GM19023 (cell line): Measurements from ENCODE around the gene LYRM4.
"Not testable (repeated sequence)": the region's sequence is repeated elsewhere in the genome, so short reads cannot be mapped to it uniquely, and the experiment has no call there.

ENCODE experiments used
- ATAC-seq: cut with Tn5 transposase; IDR thresholded peaks from one replicate; pipeline ENCODE4 v1.9.1; 2021; ENCODE audit warnings: mild to moderate bottlenecking, moderate library complexity; ENCODE audit not compliant: unreplicated experiment

LYRM4 gene

DNA sequence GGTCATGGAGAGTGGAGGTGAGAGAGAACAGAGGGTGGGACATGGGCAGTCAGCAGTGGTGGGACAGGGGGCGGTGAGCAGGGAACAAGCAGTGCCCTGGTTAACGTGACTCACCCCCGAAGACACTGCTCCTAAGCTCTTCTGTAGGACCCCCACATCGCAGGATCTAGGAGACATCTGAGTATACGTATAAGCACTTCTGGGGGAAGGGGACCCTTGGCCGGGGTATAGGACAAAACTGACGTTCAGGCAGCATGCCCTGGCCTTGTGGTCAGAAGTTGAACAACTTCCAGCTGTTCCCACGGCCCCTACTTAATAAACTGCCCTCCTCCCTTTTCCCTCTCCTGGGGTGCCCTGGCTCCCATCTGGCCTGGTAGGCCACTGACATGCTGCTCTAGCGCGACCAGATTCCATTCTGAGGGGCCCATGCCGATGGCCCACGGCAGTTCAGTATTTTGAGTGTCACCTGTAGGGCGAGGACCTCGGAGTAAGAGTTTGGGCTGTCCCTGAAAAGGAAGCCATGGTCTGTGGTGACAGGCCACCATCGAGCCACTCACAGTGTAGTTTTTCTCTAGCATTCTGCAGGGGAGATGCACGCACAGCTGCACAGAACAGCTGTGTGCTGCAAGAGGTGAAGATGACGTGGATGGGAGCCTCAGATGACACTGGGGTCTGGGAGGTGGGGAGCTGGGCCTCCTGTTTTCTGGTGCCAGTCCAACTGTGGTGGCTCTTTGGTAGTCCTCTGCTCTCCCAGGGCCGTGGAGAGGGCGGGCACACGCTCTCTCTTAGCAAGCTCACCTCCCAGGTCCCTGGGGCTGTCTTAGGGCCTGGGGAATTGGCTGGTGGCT lies 137.2 kb downstream of the LYRM4 start:
- no peak for ATAC-seq

DNA sequence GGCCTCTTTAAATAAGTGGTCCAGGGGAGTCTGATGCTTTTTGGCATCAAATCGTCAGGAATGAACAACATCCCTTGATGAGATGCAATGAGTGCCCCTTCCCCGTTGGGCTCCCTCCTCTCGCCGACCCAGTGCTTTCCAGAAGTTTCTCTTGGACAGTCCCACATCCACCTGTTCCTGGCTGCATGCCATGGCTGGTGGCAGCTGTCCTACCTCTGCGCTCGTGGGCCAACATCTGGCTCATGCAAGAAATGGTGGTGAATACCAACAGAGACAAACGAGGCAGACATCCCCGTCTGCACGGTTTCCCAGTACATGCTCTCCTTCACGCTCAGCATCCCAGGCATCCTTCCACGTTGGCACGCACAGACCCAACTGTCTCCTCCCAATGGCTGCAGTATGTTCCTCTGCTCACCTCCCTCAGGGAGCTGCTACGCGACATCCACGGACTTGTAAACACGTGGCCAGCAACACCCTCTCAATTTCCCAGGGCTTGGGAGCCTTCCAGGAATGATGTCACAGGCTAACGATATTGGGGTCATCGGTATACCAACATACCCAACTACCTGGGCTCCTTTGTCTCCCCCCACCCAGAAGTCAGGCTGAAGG lies 138.1 kb downstream of the LYRM4 start:
- no peak for ATAC-seq

DNA sequence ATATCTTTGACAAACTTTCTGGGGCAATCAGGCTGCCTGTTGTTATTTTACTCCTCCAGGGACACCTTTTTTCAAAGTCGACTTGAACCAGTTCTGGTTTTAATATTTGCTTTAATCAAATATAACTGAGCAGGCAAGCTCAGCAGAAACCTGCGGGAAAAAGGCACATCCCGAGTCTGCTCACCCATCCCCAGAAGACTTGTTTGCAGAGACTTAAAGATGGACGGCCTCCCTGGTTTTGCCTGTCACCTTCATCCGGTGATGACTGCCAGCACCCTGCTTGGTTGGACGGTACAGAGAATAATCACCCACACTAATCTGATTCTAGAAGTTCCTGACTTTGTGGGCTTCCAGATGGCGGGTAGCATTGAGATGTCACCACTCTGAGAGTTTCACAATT lies 138.8 kb downstream of the LYRM4 start:
- no peak for ATAC-seq

DNA sequence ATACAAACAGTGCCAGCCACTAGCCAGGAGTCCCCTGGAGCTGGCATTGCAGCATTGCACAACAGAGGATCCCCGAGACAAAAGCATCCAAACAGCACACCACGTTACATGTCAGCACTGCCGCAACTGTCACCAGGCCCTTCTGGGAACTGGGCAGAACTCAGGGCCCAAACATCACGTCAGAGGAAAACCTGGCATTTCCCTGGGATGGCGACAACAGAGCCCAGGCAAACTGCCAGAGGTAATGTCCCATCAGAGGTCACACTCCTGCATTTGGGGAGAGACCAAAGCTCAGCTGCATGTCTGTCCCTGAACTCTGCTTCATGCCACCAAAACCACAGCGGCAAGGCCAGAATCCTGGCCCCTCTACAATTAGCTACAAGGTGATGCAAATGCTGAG lies 139.3 kb downstream of the LYRM4 start:
- no peak for ATAC-seq

DNA sequence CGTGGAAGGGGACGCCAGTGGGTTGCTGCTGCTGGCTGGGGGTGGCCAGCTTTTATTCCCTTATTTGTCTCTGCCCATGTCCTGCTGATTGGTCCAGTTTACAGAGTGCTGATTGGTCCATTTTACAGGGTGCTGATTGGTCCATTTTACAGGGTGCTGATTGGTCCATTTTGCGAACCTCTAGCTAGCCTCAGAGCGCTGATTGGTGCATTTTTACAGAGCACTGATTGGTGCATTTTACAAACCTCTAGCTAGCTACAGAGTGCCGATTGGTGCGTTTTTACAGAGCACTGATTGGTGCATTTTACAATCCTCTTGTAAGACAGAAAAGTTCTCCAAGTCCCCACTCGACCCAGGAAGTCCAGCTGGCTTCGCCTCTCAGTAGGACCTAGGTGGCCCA lies 140.2 kb downstream of the LYRM4 start:
- not testable (repeated sequence) for ATAC-seq

DNA sequence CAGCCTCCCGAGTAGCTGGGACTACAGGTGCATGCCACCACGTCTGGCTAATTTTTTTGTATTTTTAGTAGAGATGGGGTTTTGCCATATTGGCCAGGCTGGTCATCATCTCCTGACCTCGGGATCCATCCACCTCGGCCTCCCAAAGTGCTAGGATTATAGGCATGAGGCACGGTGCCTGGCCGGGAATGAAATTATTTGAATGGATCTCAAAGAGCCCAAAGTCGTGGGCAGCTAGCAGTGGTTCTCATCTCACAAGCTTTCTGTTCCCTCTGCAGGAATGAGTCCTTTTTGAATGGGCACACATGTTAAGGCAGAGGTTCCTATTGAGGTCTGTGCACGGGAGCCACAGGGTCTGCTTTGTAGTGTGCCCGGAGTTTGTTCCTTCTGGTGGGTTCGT lies 140.7 kb downstream of the LYRM4 start:
- no peak for ATAC-seq

DNA sequence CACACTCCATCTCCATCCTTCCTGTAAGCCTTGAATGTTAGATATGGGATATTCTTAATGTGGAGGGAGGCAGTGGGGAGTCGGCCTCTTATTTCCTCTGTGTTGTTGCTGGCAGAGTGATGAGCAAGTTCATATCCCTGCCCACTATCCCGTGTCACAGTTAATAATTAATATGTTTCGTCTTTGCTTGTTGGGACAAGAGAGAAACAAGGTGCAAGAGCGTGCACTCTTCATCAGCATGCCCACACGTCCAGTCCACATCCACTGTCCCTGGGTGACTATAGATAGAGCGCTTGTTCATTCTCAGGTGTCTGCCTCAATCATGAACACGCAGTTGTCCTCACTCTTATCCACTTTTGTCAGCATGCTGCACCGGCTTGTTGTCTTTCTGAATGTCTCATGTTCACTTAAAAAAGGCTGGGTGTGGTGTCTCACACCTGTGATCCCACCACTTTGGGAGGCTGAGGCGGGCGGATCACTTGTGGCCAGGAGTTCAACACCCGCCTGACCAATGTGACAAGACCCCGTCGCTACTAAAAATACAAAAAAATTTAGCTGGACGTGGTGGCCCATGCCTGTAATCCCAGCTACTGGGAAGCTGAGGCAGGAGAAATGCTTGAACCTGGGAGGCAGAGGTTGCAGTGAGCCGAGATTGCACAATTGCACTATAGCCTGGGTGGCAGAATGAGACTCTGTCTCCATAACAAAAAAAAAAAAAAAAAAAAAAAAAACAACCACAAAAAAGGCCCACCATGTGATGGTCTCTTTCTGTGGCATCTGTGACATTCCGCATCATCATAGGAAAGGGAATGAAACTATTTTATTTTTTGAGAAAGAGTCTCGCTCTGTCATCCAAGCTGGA lies 141.4 kb downstream of the LYRM4 start:
- ATAC-seq = no peak

DNA sequence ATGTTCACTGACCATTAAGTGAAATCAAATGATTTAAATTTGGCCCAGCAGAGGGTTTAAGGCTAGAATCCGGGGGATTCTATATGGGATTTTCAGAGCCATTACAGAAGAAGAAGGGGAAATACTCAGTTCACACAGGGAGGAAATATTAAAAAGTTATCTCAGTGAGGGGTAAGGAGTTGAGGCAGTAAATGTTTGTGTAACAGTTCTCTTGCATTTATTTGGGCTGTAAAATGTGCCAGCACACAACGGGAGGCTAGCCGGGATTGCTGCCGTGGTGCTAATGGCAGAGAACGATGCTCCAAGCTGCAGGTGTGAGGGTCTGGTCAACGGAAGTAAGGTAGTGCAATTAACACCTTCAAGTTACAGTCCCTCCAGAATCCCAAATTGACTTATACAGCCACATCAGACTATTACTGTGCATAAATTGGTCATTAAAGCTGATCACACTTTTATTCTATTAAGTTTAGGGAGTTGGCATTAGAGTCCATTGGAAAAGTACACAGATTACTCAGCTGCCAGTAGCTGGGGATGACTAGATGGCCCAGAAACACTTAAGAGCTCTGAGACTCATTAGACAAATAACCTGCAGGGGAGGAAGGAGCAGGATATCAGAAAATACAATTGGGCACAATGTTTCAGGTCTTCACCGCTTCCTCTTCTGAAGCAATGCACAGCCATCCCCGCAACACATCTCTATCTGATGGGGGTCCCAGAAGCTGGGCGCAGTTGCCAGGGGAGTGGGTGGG lies 144.3 kb downstream of the LYRM4 start:
- no peak for ATAC-seq

DNA sequence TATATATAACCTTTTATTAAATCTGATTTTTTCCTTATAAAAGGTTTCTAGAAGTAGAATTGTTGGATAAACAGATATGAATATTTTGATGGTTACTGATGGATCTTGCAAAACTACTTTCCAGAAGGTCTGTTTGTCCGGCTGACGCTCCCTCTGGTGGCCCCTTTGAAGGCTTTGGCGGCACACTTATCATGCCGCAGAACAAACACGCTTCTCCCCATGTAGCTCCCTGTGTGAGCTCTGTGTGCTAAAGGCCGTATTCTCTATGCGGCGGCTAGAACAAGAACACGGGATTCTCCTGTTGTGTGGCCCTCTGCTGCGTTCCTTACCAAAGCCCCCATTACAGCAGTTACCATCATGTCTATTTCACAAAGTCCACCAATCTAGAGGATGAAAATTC lies 145.6 kb downstream of the LYRM4 start:
- no peak for ATAC-seq

DNA sequence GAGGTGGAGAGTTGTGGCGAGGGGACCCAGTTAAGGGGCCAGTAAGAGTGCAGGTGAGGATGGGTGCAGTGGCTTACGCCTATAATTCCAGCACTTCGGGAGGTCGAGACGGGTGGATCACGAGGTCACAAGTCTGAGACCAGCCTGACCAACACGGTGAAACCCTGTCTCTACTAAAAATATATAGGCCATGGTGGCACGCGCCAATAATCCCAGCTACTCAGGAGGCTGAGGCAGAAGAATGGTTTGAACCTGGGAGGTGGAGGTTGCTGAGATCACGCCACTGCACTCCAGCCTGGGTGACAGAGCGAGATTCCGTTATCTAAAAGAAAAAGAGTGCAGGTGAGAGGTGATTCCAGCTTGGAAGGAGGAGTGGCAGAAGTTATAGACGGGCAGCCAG lies 147.7 kb downstream of the LYRM4 start:
- no peak for ATAC-seq

DNA sequence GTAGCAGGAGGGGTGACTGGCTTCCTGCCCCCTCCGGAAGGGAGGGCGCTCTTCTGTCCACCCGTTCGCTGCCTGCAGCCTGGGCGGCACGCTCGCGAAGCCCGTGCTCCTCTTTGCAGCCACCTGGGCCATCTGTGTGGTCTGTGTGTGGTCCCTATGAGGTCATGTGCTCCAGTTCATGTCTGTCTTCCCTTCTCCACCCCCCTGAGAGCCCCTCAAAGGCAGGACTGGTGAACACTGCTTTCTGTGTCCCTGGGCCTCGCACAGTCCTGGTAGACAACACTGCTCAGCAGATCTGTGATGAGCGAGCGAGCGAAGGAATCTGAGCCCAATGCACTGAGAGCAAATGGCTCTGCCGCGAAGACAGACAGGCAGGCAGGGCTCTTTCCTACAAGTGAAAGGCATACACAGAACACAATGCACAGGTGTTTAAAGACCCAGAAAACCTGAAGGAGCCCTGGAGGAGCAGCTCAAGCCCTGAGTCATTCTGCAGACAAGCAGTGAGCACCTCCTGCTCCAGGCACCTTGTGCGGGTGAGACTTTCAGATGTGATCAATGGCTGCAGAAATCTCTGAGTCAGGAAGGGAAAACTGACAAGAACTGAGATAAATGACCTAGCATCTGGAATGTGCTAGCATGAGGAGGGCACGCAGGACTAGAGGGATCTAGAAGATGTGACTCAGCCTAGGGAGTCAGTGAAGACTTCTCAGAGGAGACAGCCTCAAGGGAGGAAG lies 148.5 kb downstream of the LYRM4 start:
- no peak for ATAC-seq

DNA sequence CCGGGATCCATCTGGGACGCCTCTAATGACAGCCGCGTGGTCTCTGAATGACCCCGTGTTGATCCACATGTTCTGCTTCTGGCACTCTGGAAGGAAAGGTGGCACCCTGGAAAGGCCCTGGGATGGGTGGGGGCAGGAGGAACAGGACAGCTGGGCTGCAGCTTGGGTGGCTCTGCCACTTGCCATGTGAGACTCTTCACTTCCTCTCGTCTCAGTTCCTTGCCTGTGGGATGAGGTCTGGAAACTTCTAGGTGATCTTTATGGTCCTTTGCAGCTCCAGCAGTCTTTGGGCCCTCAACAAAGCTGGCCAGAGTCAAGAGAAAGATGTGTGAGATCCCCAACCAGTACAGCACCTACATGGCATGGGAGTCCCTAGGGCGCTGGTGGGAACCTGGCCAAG lies 149.1 kb downstream of the LYRM4 start:
- no peak for ATAC-seq

DNA sequence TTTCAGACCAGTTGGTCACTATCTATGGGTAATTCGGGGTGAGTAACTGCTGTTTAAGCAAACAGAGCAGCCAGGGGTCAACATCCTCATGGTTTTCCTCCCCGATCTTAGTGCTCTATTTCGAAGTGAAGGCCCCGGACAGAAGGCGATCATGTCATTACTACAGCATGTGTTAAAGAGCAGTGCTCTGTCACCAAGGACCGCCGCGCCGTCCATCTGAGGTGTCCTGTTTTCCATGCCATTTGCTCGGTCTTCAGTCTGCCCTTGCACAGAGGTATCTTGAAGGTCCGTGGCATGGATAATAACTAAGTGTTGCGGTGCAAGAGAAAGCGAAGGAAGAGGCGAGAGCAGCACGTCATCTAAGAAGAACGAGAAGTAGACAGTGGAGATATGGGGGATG lies 150.5 kb downstream of the LYRM4 start:
- ATAC-seq = no peak

DNA sequence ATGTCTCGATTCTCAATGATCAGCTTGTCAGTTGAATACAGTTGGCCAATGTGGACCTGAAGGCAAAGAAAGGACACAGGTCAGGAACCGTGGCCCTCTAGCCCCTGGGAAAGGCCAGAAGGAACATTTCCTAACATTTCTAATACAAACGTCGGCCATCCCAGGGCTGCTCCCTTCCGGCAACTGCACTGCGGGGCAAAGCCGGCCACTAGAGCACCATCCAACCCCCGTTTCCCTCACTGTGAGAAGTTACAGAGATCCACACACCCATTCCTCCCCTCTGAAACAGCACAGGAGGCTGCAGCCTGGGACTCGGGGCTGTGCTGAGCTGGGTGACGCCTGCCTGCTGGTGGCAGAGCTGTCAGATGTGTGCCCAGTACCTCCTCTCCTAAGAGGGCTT lies 151.3 kb downstream of the LYRM4 start:
- ATAC-seq = no peak

DNA sequence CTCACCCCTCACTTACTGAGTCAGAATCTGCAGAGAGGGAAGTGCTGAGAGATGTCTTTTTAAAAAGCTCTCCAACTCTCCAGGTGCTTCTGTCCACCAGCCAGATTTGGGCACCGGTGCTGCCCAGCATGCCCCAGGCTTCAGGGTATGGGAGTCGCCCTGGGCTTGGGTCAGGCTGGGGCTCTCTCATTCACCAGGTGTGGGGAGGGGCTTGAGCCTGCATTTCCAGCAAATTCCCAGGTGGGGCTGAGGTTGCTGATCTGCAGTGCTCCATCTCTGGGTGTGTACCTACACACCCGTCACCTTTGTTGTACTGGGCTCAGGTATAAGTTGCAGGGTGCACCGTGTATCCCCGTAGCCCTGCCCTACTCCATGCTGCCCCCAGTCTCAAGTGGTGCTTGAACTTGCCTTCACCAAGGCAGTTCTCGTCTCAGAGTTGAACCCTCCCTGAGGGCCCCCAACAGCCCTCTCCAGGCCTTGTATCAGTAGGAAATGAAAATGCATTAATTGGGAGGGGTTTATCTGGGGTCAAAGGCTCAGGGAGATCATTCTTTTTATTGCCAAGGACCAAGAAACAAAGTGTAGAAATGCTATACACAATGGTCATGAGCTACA lies 152.1 kb downstream of the LYRM4 start:
- ATAC-seq = no peak

DNA sequence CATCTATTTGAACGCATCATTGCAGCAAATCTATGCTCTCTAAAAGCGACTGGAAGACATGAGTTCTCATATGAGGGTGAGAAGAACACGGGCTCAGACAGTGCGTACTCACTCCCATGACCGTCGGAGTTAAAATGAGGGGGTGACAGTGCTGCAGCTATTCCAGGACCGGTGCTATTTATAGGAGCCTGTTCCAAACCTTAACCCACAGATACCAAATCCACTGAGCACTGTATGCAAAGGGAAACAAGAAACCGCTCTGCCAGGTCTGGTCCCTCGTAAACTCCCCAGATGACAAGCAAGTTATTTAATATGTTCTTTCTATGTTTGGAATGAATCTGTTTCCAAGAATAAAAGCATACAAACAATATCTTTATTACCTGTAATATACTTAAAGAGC lies 152.7 kb downstream of the LYRM4 start:
- ATAC-seq = no peak

DNA sequence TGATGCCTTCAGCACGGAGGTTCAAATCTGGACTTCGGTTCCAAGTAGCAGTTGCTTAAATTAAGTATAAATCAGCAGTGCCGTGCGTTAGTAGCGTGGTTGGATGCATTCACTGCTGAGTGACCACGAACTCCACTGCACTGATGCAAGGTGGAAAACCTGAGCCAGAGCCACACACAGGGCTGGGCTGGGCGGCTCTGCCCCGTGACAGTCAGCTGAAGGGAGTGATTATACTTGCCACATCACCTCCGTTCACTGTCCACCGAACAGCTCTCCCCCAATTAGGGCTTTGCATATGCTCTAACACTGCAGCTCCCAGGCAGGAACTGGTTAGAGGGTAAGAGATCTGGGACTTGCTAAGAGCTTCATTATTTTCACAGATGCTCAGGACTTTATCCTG lies 153.4 kb downstream of the LYRM4 start:
- ATAC-seq = no peak

DNA sequence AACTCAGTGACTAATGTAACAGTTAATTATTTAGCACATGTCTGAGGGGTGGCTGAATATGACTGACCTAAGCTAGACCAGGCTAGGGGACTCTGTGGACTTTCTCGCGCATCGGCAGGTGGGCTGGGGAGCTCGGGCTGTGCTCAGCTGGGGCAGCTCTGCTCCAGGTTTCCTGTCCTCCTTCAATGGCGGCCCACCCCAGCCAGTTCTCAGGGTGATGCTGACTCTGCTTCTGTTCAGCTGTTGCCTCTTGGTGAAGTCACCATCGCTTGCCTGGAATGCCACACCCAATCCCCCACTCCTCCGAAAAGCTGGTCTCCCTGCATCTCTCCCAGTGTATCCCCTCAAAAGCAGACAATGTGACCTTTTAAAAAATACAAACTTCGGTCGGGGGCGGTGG lies 155.6 kb downstream of the LYRM4 start:
- no peak for ATAC-seq

DNA sequence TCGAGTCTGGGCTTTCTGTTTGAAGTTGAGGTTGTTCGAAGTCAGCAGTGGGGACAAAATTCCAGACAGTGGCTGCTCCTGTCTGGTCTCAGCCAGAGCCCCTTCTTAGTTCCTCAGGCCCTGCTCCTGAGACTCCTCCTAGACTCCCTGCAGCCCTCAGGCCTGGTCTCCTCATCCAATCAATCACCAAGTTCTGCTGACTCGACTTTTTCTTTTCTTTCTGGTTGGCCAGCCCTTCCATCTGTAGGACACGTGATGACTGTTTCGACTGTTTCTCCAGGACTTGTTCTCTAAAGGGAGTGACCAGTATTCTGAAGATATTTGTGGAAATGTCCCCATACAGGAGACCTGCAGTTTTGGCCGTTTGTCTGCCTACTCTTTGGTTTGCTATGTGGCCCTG lies 156.1 kb downstream of the LYRM4 start:
- no peak for ATAC-seq

DNA sequence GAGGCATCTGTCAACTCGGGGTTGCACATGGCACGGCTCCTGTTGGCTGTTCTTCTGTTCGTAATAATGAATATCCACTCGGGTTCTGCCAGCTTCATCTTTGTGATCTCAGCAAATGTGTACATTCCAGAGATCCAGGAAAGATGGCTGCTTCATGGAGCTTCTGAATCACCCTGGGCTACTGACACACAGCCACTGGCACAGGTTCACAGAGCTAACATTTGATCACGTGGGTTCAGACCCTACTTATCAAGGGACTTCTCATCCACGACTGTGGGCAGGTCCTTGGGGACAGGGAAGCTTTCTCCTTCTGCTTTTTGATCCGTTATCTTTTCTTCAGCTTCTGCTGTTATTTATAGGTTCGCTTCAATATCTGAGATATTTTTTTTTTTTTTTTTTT lies 157.5 kb downstream of the LYRM4 start:
- no peak for ATAC-seq
